Pancreas (tissue), 10 donors: ENCODE measurements around the gene SNRK. TPM values are rescaled to one million over a fixed set of nuclear protein-coding genes. Genes with fewer than 3 reads are reported as not detected.

Experiments used
- ATAC-seq, 4 donors: fragments of 200-7000 bp; cut with Tn5 transposase; one replicate each; pipeline versions ENCODE4 v1.8.0 to v1.9.1; 2020; ENCODE audit warnings: mild to moderate bottlenecking in 4 of 4, moderate library complexity in 4 of 4
- DNase-seq, 6 donors: peaks; one replicate each; pipeline ENCODE4 v3.0.0-alpha.2; 2020
- FAIRE-seq: peaks from 2 replicates; lab custom pipeline; 2012; peaks lifted over from hg19 to GRCh38; lab: Jason Lieb, UNC
- H3K27ac ChIP-seq, 4 donors: fragments of 200-600 bp; sonication (generic); 1 replicate in 3 of 4; 2 replicates in 1 of 4; pipeline versions ENCODE4 v1.5.0 to v1.8.0; 2020
- H3K27me3 ChIP-seq, 4 donors: fragments of 200-600 bp; one replicate each; pipeline ENCODE4 v1.8.0; 2021
- H3K36me3 ChIP-seq, 3 donors: fragments of 200-600 bp; sonication (generic) in 1 of 3; one replicate each; pipeline versions ENCODE4 v1.5.0 to v1.8.0; 2020 to 2021
- H3K4me1 ChIP-seq, 3 donors: fragments of 200-600 bp; one replicate each; pipeline ENCODE4 v1.8.0; 2021
- H3K4me3 ChIP-seq, 4 donors: fragments of 200-600 bp; sonication (generic) in 2 of 4; one replicate each; pipeline versions ENCODE4 v1.5.0 to v1.8.0; 2020 to 2021
- H3K9me3 ChIP-seq, 4 donors: fragments of 200-600 bp; one replicate each; pipeline ENCODE4 v1.8.0; 2021
- WGBS, 2 donors: extraction: QIAGEN DNeasy Blood & Tissue Kit; methylation state at CpG; one replicate each; pipeline ENCODE4 v1.1.7; 2013; 5-methylcytosine and 5-hydroxymethylcytosine counted together
- intact Hi-C, 3 donors: fragments of 100-400 bp; cut with DNase I; formaldehyde crosslinking; loops; one replicate each; pipeline versions ENCODE4 v1.11.1 to v1.14.2; 2022
- polyA plus RNA-seq, 2 donors: library from polyadenylated mRNA; stranded (reverse); fragments of 200-250 nt; gene quantifications; one replicate each; pipeline ENCODE4 v1.2.3, GENCODE V29; 2013
- total RNA-seq, 6 donors: library from RNA; stranded (reverse); fragmentation: NEBNext Ultra II Directional in 4 of 6; extraction: Animal tissue kit (Norgen Biotek cat#: 25700) in 4 of 6; gene quantifications; one replicate each; pipeline versions ENCODE4 v1.2.1 to v1.2.4, GENCODE V29; 2021 to 2023
- TF ChIP-seq, protein P1 (sequence below), 4 donors: fragments of 200-600 bp; sonication (generic) in 3 of 4; IDR thresholded peaks; one replicate each; pipeline versions ENCODE4 v1.5.0 to v1.8.0; 2021; ENCODE audit warnings: antibody characterized with exemption in 4 of 4
- donor health status: healthy with polysubstance abuse.
- donor health status: DM: no; HTN: no; CAD: no; lungs with moderate emphysema.
- donor health status: DM: no; HTN: no; CAD: no.
- donor health status: control.
- donor health status: control.
- donor health status: Bipolar disorder and iron deficiency.
- donor health status: DM: yes; HTN: yes; CAD: no.
- donor health status: DM: no; HTN: no; CAD: no.
- donor health status: DM: no; HTN: no; CAD: no.
- donor health status: DM: yes; HTN: yes; CAD: no.

SNRK gene
- total and polyA plus RNA-seq, 8 donors, result 6.3 to 24.2 (median 17.2) TPM

- H3K9me3 ChIP-seq, result no peaks in the 10 kb centered on the region
- peaks cover 5 to 50% (median 19%) of the 10 kb centered on the region in 3 donors for H3K36me3 ChIP-seq
- DNase-seq, result no peak
- H3K4me3 ChIP-seq, result no peak overlapping the region
- TF ChIP-seq, protein P1, sequence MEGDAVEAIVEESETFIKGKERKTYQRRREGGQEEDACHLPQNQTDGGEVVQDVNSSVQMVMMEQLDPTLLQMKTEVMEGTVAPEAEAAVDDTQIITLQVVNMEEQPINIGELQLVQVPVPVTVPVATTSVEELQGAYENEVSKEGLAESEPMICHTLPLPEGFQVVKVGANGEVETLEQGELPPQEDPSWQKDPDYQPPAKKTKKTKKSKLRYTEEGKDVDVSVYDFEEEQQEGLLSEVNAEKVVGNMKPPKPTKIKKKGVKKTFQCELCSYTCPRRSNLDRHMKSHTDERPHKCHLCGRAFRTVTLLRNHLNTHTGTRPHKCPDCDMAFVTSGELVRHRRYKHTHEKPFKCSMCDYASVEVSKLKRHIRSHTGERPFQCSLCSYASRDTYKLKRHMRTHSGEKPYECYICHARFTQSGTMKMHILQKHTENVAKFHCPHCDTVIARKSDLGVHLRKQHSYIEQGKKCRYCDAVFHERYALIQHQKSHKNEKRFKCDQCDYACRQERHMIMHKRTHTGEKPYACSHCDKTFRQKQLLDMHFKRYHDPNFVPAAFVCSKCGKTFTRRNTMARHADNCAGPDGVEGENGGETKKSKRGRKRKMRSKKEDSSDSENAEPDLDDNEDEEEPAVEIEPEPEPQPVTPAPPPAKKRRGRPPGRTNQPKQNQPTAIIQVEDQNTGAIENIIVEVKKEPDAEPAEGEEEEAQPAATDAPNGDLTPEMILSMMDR (IDR thresholded peaks at IDR 0.05), result no peak
- WGBS, 2 donors, result 36 to 40% methylated on average over 3 of the region's 3 CpGs
- peaks cover 14 to 37% (median 35%) of the 10 kb centered on the region in 3 donors for H3K4me1 ChIP-seq
- no peaks in the 10 kb centered on the region for H3K27me3 ChIP-seq
- intact Hi-C loops, result no loop called here
- ATAC-seq, result peak; percentile 76 to 84 (median 80)
- H3K27ac ChIP-seq, result peak overlapping the region; percentile 64 to 87 (median 76)
- no peak for FAIRE-seq
These were observed 57.5 kb downstream of the SNRK start for GRCh38 chr3:43343815-43344214.

GRCh38 chr3:43344520-43344919 lies 58.2 kb downstream of the SNRK start:
- Histone ChIP-seq H3K27ac (peak overlapping the region in 1 of 4 donors; percentile 87), H3K4me1 (peaks cover 14 to 37% (median 35%) of the 10 kb centered on the region in 3 donors), H3K27me3 (no peaks in the 10 kb centered on the region), H3K4me3 (no peak overlapping the region), H3K9me3 (no peaks in the 10 kb centered on the region), H3K36me3 (peaks cover 5 to 50% (median 19%) of the 10 kb centered on the region in 3 donors)
- no peak for ATAC-seq
- no peak for DNase-seq
- 96 to 98% methylated on average over 3 of the region's 3 CpGs for WGBS, 2 donors
- FAIRE-seq, result no peak
- TF ChIP-seq, protein P1 (IDR thresholded peaks at IDR 0.05), result no peak
- intact Hi-C loops, result no loop called here

GRCh38 chr3:43345246-43345645 lies 58.9 kb downstream of the SNRK start:
- no peak overlapping the region for H3K27ac ChIP-seq

DNA sequence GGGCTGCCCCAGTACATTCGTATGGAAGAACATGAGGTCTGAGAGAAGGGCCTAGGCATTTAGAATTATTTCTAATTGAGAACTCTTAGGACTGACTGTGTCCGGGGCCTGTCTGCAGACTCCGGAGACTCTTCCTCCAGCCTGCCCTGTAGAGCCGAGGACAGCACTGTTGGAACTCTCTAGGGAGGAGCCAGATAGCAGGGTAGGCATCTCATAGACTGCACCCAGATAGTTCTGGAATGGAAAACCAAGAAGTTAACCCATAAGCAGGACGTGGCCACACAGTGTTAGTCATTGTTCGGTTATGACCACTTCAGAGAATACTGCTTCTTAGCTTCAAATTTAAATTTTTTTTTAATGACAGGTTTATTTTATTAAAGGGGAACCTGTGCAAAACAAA lies 59.5 kb downstream of the SNRK start:
- intact Hi-C loops, result no loop called here
- DNase-seq (no peak), FAIRE-seq (no peak), ATAC-seq (no peak)
- Histone ChIP-seq H3K27ac (no peak overlapping the region), H3K27me3 (no peaks in the 10 kb centered on the region), H3K36me3 (peaks cover 5 to 48% (median 19%) of the 10 kb centered on the region in 3 donors), H3K9me3 (no peaks in the 10 kb centered on the region), H3K4me1 (peaks cover 14 to 32% (median 31%) of the 10 kb centered on the region in 3 donors), H3K4me3 (no peak overlapping the region)
- WGBS, 2 donors, result 92 to 94% methylated on average over 6 of the region's 6 CpGs
- TF ChIP-seq, protein P1 (IDR thresholded peaks at IDR 0.05), result no peak

More at GRCh38 chr3:43345246-43345645, 58.9 kb downstream of the SNRK start:
- Histone ChIP-seq H3K27me3 (no peaks in the 10 kb centered on the region), H3K4me3 (no peak overlapping the region), H3K36me3 (peaks cover 5 to 50% (median 19%) of the 10 kb centered on the region in 3 donors), H3K4me1 (peaks cover 14 to 37% (median 35%) of the 10 kb centered on the region in 3 donors), H3K9me3 (no peaks in the 10 kb centered on the region)
- intact Hi-C loops, result no loop called here
- 89 to 95% methylated on average over 4 of the region's 4 CpGs for WGBS, 2 donors
- TF ChIP-seq, protein P1 (IDR thresholded peaks at IDR 0.05), result no peak
- FAIRE-seq (no peak), DNase-seq (no peak), ATAC-seq (no peak)

DNA sequence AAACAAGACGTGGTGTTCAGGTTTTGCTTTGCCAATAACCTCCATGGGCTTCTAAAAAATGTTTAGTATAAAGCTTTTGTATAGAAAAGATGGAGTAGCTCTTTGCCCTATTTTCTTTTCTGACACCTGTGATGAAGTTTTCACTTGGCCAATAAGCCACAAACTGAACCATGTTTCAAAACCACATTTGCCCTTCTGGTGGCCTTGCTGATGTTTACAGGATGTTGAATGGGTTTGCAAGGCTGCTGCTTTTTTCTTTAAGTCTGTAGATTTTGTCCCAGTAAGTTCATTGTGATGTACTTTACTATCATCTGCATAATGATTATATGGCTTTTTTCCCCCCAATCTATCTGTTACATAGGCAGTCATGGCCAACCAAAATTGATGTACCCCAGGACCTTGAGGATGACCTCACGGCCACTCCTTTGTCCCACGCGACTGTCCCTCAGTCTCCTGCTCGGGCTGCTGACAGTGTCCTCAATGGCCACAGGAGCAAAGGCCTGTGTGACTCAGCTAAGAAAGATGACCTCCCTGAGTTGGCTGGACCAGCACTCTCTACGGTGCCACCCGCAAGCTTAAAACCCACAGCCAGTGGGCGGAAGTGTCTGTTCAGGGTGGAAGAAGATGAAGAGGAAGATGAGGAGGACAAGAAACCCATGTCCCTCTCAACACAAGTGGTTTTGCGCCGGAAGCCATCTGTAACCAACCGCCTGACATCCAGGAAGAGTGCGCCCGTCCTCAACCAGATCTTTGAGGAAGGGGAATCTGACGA lies 60.8 kb downstream of the SNRK start:
- H3K36me3 ChIP-seq, result peaks cover 5 to 35% (median 19%) of the 10 kb centered on the region in 3 donors
- no peak for FAIRE-seq

More for the DNA sequence above, 60.8 kb downstream of the SNRK start:
- Histone ChIP-seq H3K4me3 (no peak overlapping the region), H3K27me3 (no peaks in the 10 kb centered on the region), H3K9me3 (no peaks in the 10 kb centered on the region), H3K27ac (no peak overlapping the region), H3K4me1 (peaks cover 8 to 20% (median 18%) of the 10 kb centered on the region in 3 donors)
- DNase-seq (no peak), ATAC-seq (no peak)
- WGBS, 2 donors, result 96 to 98% methylated on average over 14 of the region's 14 CpGs
- intact Hi-C loops, result no loop called here
- TF ChIP-seq, protein P1 (IDR thresholded peaks at IDR 0.05), result no peak
